ENCODE data around the gene FOXN3. TPM values are rescaled to one million over a fixed set of nuclear protein-coding genes. Genes with fewer than 3 reads are reported as not detected.

FOXN3 gene
- total and polyA plus RNA-seq, 10 donors, result 9.2 to 121 (median 98.3) TPM

DNA sequence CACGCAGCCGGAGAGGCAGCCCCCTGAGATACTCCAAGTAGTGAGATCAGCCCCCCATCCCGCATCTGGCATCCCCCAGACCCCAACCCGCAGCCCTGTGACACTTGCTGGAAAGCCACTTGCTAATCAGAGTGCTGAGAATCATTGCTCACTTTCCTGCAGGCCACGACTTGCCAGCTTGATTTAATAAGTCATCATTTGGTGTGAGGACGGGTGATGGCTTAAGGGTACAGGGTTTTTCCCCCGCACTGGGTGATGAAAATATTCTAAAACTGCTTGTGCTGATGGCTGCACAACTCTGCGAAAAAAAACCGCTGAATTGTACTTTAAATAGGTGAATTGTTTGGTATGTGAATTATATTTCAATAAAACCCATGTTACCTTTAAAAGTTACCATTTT is 171.2 kb downstream of the FOXN3 start:
- TF ChIP-seq, protein P1, sequence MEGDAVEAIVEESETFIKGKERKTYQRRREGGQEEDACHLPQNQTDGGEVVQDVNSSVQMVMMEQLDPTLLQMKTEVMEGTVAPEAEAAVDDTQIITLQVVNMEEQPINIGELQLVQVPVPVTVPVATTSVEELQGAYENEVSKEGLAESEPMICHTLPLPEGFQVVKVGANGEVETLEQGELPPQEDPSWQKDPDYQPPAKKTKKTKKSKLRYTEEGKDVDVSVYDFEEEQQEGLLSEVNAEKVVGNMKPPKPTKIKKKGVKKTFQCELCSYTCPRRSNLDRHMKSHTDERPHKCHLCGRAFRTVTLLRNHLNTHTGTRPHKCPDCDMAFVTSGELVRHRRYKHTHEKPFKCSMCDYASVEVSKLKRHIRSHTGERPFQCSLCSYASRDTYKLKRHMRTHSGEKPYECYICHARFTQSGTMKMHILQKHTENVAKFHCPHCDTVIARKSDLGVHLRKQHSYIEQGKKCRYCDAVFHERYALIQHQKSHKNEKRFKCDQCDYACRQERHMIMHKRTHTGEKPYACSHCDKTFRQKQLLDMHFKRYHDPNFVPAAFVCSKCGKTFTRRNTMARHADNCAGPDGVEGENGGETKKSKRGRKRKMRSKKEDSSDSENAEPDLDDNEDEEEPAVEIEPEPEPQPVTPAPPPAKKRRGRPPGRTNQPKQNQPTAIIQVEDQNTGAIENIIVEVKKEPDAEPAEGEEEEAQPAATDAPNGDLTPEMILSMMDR (IDR thresholded peaks at IDR 0.05 in 8 of 11, conservative IDR thresholded peaks at IDR 0.05 in 3 of 11), result no peak
- TF ChIP-seq POLR2A (IDR thresholded peaks at IDR 0.05) (no peak), POLR2AphosphoS5 (IDR thresholded peaks at IDR 0.05) (no peak)
- Histone ChIP-seq H3K4me3 (no peak overlapping the region), H3K9me3 (no peaks in the 10 kb centered on the region), H3K4me1 (peaks cover 0 to 54% (median 17%) of the 10 kb centered on the region in 6 donors), H3K27me3 (replicated peaks in 1 of 7) (no peaks in the 10 kb centered on the region), H3K36me3 (peaks cover 0 to 11% (median 0%) of the 10 kb centered on the region in 6 donors), H3K27ac (no peak overlapping the region)
- DNase-seq, result no peak
- intact Hi-C loops (cut with DNase I; ENCODE audit: low total_unique reads), result no loop called here
- WGBS, 5 donors, result 91 to 95% (median 93%) methylated on average over 9 of the region's 9 CpGs

DNA sequence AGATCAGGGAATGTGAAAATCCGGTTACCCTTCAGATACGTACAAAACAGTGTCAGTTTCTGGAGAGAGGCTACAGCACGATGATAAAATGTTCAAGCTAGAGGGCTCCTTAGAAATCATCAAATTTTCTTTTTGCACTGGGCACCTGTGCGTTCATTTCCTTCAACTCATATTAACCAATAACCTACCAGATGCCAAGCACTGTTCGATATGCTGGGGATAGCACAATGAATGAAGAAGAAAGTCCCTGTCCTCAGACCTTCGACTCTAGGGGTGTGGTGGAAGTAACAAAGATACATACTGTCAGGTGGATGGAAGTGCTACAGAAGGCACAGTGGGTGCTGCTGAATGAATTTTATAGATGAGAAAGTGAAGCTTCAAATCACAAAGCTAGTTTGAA is 172.3 kb downstream of the FOXN3 start:
- peaks cover 0 to 9% (median 0%) of the 10 kb centered on the region in 6 donors for H3K36me3 ChIP-seq
- no peak overlapping the region for H3K27ac ChIP-seq
- TF ChIP-seq, protein P1 (IDR thresholded peaks at IDR 0.05 in 8 of 11, conservative IDR thresholded peaks at IDR 0.05 in 3 of 11), result no peak
- no peak for TF ChIP-seq POLR2AphosphoS5 (IDR thresholded peaks at IDR 0.05)
- TF ChIP-seq POLR2A (IDR thresholded peaks at IDR 0.05), result no peak
- intact Hi-C loops (cut with DNase I; ENCODE audit: low total_unique reads), result no loop called here
- H3K9me3 ChIP-seq, result no peaks in the 10 kb centered on the region
- WGBS, 5 donors, result 86 to 95% (median 93%) methylated on average over 6 of the region's 6 CpGs
- DNase-seq, result no peak
- no peak overlapping the region for H3K4me3 ChIP-seq
- peaks cover 0 to 63% (median 23%) of the 10 kb centered on the region in 6 donors for H3K4me1 ChIP-seq
- no peaks in the 10 kb centered on the region for H3K27me3 ChIP-seq (replicated peaks in 1 of 7)

DNA sequence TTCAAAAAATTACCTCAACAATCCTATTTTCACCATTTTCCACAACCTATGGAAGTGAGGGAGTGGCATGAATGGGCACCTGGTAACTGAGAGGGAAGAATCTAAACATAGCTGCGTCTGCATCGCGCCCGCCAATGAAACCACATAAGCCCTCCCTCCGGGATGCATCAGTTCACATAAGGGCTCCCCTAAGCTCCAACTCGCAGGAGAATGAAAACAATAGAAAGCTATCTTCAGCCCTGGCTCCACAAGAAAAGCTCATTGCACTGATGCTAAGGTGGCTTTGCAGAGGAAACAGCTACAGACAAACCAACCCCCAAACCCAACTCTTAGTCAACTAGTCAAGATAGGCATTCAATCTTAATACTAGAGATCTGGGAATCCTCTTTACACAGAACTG is 173.3 kb downstream of the FOXN3 start:
- WGBS, 5 donors, result 72 to 91% (median 86%) methylated on average over 6 of the region's 6 CpGs
- H3K9me3 ChIP-seq, result no peaks in the 10 kb centered on the region
- intact Hi-C loops (cut with DNase I; ENCODE audit: low total_unique reads), result no loop called here
- no peaks in the 10 kb centered on the region for H3K27me3 ChIP-seq (replicated peaks in 1 of 7)
- no peak overlapping the region for H3K4me3 ChIP-seq
- TF ChIP-seq POLR2AphosphoS5 (IDR thresholded peaks at IDR 0.05), result no peak
- TF ChIP-seq, protein P1 (IDR thresholded peaks at IDR 0.05 in 8 of 11, conservative IDR thresholded peaks at IDR 0.05 in 3 of 11), result no peak
- TF ChIP-seq POLR2A (IDR thresholded peaks at IDR 0.05), result no peak
- H3K36me3 ChIP-seq, result no peaks in the 10 kb centered on the region
- peaks cover 0 to 62% (median 23%) of the 10 kb centered on the region in 6 donors for H3K4me1 ChIP-seq
- DNase-seq, result no peak
- H3K27ac ChIP-seq, result no peak overlapping the region

DNA sequence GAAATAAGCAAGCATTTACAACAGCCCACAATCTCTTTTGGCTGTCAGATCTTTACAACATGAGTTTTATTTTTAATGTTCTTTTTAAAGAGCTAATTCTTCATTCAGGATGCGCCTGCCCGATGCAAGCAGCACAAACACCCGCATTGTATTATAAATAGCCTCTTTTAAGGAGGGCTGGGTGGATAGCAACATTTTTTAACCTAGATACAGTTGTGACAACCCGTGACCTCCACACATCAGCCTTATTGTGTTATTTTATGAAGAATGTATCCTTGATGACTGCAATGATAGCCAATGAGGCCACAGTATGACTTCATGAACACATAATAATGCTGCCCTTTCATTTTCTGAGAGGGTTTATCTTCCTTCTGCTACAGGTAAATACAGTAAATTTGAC is 173.7 kb downstream of the FOXN3 start:
- no peak overlapping the region for H3K27ac ChIP-seq

More for the DNA sequence above, 173.7 kb downstream of the FOXN3 start:
- no peaks in the 10 kb centered on the region for H3K9me3 ChIP-seq
- TF ChIP-seq, protein P1 (IDR thresholded peaks at IDR 0.05 in 8 of 11, conservative IDR thresholded peaks at IDR 0.05 in 3 of 11), result no peak
- TF ChIP-seq POLR2A (IDR thresholded peaks at IDR 0.05) (no peak), POLR2AphosphoS5 (IDR thresholded peaks at IDR 0.05) (no peak)
- intact Hi-C loops (cut with DNase I; ENCODE audit: low total_unique reads), result no loop called here
- no peaks in the 10 kb centered on the region for H3K36me3 ChIP-seq
- H3K4me3 ChIP-seq, result no peak overlapping the region
- 51 to 82% (median 63%) methylated on average over 4 of the region's 4 CpGs for WGBS, 5 donors
- H3K4me1 ChIP-seq, result peaks cover 0 to 62% (median 23%) of the 10 kb centered on the region in 6 donors
- DNase-seq, result no peak
- H3K27me3 ChIP-seq (replicated peaks in 1 of 7), result no peaks in the 10 kb centered on the region
